A549 (cell line): Measurements from ENCODE around the gene PRKG1.

Source experiments
- CEBPB ChIP-seq, 2 experiments: fragments of >200 bp in 1 of 2; sonication (Bioruptor Twin) in 1 of 2; formaldehyde crosslinking in 1 of 2; IDR thresholded peaks; 2 replicates each; pipeline ENCODE4 v1.6.1; 2012 to 2016
- CTCF ChIP-seq: fragments of >200 bp; sonication (Bioruptor Twin); formaldehyde crosslinking; IDR thresholded peaks from 3 replicates; pipeline ENCODE4 v1.5.1; 2016
- JUNB ChIP-seq: fragments of >200 bp; sonication (Bioruptor Twin); formaldehyde crosslinking; IDR thresholded peaks from 2 replicates; pipeline ENCODE4 v1.6.1; 2016
- REST ChIP-seq: fragments of 200-600 bp; sonication (generic); IDR thresholded peaks from 2 replicates; pipeline ENCODE4 v1.6.1; 2016; ENCODE audit warnings: antibody characterized with exemption, mild to moderate bottlenecking, moderate library complexity
- RFX5 ChIP-seq: fragments of 450-650 bp; IDR thresholded peaks from 2 replicates; pipeline ENCODE4 v1.7.1; 2014; ENCODE audit warnings: antibody characterized with exemption, mild to moderate bottlenecking, moderate library complexity

- TF ChIP-seq RFX5 (no peak), REST (no peak), CTCF (no peak), JUNB (no peak), CEBPB (IDR thresholded peaks at IDR 0.05) (no peak)
These were observed 15.9 kb downstream of the PRKG1 start for GRCh38 chr10:51090190-51090589.
